VCaP (cell line): ENCODE results near the gene GLYR1.

Experiments used
- H3K27ac ChIP-seq: fragments of 450-650 bp; 2 replicates; pipeline ENCODE4 v1.5.1; 2017
- TF ChIP-seq, protein P1 (sequence below): fragments of 450-650 bp; conservative IDR thresholded peaks from 2 replicates; pipeline ENCODE4 v1.5.1; 2017; ENCODE audit warnings: mild to moderate bottlenecking, moderate library complexity

Gene GLYR1

DNA sequence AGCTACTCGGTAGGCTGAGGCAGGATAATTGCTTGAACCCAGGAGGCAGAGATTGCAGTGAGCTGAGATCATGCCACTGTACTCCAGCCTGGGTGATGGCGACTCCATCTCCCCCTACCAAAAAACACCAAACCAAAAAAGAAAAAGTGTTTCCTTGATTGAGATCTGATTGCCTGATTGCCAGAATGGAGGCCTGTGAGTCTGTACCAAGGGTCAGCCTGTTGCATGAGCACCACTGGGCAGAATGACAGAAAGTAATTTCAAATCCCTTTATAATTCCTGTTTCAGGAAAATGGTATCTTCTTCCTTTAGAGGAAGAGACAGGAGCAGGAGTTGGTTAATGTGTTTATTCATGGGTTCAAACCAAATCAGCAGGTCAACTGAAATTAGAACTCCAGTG lies 8.7 kb upstream of the GLYR1 start:
- no peak overlapping the region for H3K27ac ChIP-seq
- TF ChIP-seq, protein P1, sequence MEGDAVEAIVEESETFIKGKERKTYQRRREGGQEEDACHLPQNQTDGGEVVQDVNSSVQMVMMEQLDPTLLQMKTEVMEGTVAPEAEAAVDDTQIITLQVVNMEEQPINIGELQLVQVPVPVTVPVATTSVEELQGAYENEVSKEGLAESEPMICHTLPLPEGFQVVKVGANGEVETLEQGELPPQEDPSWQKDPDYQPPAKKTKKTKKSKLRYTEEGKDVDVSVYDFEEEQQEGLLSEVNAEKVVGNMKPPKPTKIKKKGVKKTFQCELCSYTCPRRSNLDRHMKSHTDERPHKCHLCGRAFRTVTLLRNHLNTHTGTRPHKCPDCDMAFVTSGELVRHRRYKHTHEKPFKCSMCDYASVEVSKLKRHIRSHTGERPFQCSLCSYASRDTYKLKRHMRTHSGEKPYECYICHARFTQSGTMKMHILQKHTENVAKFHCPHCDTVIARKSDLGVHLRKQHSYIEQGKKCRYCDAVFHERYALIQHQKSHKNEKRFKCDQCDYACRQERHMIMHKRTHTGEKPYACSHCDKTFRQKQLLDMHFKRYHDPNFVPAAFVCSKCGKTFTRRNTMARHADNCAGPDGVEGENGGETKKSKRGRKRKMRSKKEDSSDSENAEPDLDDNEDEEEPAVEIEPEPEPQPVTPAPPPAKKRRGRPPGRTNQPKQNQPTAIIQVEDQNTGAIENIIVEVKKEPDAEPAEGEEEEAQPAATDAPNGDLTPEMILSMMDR = no peak

DNA sequence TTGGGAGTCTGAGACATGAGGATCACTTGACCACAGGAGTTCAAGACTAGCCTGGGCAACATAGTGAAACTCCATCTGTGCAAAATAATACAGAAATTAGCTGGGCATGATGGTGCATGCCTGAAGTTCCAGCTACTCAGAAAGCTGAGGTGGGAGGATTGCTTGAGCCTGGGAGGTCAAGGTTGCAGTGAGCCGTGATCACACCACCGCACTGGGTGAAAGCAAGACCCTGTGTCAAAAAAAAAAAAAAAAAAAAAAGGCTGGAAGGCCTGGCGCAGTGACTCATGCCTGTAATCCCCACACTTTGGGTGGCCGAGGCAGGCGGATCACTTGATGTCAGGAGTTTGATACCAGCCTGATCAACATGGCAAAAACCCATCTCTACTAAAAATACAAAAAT lies 8.3 kb upstream of the GLYR1 start:
- TF ChIP-seq, protein P1 = no peak
- H3K27ac ChIP-seq = no peak overlapping the region

DNA sequence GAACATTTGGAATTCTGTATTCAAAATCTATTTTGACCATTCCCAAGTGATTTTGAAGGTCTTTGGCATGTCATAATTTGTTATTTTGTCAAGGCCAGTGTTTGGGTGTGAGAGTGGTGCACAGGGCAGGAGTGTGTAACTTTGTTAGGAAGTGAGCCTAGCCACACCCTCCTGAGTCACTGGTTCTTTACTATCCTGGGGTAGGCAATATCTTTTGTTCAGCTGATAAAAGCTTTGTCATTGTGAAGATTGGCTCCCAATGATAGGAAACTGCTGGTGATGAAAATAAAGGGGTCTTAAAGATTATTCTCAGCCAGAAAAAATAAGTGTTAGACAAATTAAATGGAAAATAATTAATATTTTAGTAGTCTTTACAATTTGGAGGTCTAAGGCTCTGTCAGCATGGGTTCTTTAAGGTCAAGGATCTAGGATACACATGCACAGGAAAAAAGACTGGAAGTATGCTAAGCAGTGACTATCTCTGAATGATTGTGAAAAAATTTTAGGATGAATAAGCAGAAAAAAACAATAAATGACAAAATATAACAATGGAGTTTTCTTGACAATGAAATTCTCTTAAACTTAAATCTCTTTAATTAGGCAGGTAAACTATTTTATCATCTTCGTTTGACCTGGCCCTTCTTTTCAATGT lies 5.3 kb upstream of the GLYR1 start:
- TF ChIP-seq, protein P1 = no peak
- no peak overlapping the region for H3K27ac ChIP-seq

DNA sequence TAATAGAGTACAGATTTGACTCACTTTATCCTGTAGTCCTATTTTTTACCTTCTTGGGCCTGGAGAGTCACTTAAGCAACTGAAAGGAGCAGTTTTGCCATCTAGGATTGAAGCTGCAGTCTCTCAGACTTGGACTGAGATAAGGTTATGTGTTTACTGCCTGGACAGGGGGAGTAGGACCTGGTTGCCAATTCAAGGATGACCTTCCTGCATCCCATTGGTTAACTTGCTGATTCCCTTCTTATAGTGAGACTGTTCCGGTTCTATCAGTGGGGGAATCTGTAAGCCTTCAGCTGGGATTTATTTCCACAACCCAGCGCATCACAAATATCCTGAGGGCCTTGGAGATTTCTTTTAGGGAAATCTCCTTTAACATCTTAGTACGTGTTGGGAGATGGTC lies 3.1 kb upstream of the GLYR1 start:
- TF ChIP-seq, protein P1 = no peak
- no peak overlapping the region for H3K27ac ChIP-seq

DNA sequence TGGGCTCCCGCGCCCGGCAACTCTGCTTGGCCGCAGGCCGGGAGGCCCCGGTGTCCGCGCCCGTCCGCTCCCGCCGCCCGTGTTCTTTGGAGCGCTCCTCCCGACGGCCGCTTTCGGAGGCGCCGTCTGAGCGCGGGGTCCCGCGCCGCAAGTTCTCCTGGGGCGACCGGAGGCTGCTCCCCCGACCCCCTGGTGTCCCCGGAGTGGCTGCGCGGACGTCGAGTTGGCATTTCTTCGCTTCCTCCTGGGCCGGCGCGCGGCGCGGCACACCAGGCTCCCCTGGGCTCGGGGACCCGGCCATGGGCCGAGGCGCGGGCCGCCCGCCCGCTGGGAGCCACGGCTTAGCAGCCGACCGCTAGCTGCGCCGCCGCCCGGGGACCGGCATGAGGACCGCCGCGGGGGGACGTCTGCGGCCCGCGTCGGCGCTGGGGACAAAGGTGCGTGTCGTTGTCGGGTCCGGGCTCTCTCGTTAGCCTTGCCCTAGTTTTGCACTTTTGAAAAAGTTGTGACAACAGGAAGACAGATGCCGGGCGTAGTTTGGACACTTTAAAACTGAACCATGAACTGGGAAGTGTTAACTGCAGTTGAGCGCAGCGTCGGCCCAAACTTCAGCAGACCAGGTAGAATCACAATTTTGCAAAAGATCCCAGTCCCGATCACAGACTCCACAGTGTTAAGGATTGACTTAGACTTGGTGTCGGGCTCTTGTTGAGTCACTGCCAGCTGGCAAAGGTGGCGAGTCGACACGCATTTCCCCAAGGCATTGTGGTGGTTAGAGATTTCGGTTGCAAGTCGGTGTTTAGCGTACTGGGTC lies 893 bp upstream of the GLYR1 start:
- H3K27ac ChIP-seq = peak overlapping the region; percentile 86
- TF ChIP-seq, protein P1 = no peak

DNA sequence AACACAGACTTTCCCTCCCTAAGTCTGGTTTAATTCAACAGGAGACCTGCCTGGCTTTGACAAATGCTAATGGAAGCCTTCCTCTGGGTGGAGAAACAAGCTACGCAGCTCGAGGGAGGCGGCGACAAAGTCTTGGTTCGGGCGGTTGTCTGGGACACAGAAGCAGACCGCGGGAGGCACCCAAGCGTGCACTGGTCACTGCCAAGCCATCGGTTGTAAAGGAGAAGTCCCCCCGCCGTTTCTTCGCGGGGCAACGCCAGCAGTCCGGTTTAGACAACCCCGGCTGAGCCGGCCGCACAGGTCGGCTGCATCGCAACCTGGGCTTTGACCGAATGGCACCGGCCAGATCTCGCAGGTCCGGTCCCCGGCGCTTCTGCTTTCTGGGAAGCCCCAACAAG lies 586 bp downstream of the GLYR1 start:
- TF ChIP-seq, protein P1 = no peak
- peak overlapping the region; percentile 86 for H3K27ac ChIP-seq

DNA sequence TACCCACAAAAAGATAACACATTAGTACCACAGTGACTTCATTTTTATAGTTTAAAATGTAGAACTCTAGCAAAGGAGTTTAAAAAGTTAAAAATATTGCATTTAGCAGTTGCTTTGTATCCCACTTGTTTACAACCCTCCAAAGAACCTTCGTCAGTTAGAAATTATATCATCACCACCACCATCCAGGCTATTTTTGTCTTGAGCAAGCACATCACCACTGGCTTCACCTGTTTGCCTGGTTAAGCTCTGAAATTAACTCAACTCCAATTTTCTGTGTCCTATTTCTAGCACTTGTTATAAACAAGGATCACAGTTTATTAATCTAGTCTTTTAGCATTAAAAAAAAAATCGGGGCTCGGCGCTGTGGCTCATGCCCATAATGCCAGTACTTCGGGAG lies 6.1 kb downstream of the GLYR1 start:
- TF ChIP-seq, protein P1 = no peak
- H3K27ac ChIP-seq = no peak overlapping the region
